Fibroblast of skin of scalp (primary cell): ENCODE measurements around the gene TJP3. TPM values are rescaled to one million over a fixed set of nuclear protein-coding genes. Genes with fewer than 3 reads are reported as not detected.
"Not testable (repeated sequence)": the region's sequence is repeated elsewhere in the genome, so short reads cannot be mapped to it uniquely, and the experiment has no call there.

Experiments used
- DNase-seq: peaks from one replicate; pipeline ENCODE4 v3.0.0-alpha.2; 2013
- polyA plus RNA-seq, 2 experiments: library from polyadenylated mRNA; unstranded; fragments of 120-200 nt; gene quantifications; one replicate each; pipeline ENCODE4 v1.2.1, GENCODE V29; 2013; ENCODE audit not compliant: insufficient read length in 2 of 2

Gene TJP3, protein sequence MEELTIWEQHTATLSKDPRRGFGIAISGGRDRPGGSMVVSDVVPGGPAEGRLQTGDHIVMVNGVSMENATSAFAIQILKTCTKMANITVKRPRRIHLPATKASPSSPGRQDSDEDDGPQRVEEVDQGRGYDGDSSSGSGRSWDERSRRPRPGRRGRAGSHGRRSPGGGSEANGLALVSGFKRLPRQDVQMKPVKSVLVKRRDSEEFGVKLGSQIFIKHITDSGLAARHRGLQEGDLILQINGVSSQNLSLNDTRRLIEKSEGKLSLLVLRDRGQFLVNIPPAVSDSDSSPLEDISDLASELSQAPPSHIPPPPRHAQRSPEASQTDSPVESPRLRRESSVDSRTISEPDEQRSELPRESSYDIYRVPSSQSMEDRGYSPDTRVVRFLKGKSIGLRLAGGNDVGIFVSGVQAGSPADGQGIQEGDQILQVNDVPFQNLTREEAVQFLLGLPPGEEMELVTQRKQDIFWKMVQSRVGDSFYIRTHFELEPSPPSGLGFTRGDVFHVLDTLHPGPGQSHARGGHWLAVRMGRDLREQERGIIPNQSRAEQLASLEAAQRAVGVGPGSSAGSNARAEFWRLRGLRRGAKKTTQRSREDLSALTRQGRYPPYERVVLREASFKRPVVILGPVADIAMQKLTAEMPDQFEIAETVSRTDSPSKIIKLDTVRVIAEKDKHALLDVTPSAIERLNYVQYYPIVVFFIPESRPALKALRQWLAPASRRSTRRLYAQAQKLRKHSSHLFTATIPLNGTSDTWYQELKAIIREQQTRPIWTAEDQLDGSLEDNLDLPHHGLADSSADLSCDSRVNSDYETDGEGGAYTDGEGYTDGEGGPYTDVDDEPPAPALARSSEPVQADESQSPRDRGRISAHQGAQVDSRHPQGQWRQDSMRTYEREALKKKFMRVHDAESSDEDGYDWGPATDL
- not detected for polyA plus RNA-seq (2013, experiment 1 of 2; ENCODE audit: insufficient read length)
- not detected for polyA plus RNA-seq (2013, experiment 2 of 2; ENCODE audit: insufficient read length)

DNA sequence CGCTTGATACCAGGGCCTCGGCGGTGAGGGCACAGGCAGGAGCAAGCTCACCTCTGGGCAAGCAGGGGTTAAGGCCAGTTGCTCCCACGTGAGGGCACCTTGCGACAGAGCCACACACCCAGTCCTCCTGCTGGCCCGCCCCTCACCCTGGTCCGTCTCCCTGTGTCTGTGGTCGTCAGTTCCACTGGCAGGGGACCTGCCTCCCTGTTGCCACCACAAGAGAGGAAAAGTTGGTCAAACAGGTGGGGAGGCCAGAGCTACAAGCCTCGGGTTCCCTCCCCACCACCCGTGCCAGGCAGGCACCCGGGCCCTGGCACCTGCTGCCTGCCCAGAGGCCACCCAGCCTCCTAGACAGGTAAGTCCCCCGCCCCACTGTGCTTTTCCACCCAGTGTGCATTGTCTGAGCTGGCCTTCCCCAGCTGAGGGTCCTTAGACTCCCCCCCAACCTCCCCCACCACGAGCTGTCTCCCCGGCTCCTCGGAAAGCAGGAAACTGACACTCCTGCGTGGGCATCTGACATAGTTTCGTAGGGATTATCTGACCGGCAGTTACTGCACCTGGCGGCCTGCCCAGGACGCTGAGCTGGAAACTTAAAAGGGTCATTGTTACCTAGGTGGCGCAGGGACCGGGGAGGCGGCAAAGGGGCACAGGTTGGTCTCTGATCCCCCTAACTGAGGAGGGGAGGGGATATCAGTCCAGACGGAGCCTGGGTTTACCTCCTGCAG lies at the start of gene TJP3:
TSS of gene TJP3 (plus strand) at position 178 of the 725 bp plus-strand sequence. CDS start 20,049 bp downstream, outside the sequence.
- no peak for DNase-seq

DNA sequence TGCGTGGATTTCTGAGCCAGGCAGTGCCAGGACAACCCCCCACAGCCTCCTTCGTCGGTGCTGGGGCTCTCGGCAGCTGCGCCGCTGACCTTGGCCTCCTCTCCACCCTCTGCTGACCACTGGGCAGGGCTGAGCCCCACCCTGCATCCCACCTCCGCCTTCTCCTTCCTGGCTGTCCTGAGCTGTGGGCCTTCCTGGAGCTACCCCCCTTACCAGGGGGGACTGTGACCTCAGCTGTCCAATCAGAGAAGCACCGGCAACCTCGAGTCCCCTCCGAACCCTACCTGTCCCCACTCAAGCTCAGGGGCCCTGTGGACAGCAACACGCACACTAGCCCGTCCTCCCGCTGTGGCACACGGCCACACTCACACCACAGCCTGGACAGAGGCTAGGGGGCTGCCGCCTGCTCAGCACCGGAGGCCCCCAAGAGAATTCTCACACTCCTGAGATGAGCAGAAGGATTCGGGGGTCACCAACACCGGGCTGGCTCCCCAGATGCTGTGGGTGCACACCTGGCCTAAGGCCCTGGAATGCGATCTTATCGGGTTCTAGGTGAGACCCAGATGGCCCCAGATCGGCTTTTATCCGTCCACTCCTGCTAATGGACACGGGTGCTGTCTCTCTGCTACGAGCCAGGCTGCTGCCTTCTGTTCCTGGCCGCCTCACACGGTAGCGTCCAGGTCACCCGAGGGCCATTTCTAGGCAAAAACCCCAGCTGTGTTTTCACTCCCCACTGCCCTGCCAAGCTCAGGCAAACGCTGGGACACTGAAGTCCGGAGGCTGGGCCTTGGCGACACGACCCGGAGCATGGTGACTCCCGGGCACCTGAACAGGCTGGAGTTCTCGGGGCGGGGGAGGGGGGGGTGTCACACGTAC lies 49.1 kb upstream of the TJP3 start:
- DNase-seq = no peak

DNA sequence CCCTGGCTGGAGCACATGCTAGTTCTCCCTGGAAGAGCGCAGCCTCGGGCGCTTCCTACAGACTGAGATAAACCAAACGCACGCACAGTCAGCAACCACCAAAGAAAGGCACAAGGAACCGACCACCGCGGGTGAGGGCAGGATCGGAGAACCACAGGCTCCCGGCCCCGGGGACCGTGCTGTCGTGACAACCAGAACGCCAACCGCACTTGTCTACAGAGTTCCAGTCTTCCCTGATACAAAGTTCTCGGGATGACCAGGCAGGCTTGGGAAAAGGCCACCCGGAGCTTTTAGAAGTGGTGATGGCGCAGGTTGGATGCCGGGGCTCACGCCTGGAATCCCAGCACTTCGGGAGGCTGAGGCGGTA lies 48.5 kb upstream of the TJP3 start:
- no peak for DNase-seq

DNA sequence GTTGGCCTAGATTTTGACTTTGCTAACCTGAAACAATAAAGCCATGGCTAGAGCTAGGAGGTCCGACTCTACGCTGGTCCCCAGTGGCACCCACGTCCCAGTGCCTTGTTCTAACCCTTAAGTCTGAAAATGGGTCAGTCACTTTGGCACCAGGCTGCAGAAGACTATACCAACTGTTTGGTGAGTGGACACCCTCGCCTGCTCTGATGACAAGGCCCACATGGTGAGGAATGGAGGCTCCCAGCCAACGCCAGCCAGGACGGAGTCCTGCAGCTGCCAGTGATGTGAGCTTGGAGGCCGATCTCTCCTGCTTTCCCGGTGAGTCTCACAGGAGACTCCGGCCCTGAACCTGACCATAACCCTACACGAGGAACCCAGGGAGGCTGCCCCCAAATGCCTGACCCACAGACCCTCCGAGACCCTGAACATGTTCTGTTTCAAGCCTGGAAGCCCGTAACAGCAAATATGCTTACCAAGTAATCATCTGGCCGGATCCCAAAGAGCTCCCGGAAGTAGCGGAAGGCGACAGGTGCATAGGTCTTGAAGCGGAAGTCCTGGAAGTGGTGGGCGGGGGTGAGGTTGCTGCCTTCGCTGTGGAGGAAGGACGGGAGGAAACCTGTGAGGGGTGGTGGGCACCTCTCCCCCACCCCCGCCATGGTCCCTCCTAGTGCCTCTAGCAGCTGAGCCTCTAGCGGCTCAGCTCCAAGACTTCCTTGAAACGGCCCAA lies 47.5 kb upstream of the TJP3 start:
- no peak for DNase-seq

DNA sequence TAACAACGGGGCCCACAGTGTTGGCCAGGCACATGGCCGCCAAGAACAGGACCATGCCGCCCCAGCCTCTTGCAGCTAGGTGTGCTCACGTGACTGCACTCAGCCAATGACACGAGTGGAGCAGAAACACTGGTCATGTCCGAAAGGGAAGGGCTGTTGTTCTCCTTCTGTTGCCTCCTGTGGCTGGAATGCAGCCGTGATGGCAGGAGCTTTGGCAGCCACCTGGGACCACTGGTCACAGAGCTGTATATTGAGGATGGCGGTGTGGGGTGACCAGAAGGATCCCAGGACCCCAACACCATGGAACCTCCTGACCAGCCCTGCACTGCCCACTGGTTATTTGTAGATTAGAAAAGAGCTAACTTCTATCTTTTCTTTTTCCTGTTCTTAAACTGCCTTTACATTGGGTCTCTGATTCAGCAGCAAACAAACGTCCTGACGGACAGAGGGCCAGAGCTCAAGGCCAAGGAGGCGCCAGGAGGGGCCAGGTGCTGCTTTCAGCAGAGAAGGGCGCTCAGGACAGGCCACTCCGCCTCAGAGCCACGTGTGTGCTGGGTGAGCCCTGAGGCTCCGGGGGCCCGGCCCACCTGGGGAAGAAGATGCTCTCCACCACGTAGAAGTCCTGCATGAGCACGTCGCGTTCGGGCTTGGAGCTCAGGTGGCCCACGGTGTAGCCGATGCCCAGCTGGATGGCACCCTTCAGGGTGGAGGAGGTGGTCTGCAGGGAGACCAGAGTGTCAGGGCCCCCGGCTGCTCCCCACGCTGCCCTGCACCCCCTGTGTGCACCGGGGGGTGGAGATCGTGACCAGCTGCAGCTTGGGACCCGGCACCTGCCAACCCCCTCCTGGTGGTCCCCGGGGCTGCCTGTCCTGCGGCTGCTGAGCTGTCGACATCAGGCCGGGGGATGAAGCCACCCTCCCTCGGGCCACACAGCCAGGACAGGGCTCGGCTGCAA lies 46.6 kb upstream of the TJP3 start:
- DNase-seq = no peak

DNA sequence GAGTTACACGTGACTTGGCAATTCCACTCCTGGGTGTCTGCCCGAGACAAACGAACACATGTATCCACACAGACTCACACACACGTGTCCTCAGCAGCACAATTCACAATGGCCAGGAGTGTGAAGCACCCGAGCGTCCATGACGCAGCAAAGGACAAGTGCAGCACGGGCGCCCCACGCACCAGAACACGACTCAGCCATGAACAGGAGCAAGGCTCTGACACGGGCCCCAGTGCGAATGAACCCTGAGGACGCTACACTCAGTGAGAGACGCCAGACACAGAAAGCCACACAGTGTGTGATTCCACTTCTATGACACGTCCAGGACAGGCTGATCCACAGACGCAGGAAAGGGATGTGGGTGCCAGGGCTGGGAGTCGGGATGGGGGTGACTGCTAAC lies 44.3 kb upstream of the TJP3 start:
- DNase-seq = no peak

DNA sequence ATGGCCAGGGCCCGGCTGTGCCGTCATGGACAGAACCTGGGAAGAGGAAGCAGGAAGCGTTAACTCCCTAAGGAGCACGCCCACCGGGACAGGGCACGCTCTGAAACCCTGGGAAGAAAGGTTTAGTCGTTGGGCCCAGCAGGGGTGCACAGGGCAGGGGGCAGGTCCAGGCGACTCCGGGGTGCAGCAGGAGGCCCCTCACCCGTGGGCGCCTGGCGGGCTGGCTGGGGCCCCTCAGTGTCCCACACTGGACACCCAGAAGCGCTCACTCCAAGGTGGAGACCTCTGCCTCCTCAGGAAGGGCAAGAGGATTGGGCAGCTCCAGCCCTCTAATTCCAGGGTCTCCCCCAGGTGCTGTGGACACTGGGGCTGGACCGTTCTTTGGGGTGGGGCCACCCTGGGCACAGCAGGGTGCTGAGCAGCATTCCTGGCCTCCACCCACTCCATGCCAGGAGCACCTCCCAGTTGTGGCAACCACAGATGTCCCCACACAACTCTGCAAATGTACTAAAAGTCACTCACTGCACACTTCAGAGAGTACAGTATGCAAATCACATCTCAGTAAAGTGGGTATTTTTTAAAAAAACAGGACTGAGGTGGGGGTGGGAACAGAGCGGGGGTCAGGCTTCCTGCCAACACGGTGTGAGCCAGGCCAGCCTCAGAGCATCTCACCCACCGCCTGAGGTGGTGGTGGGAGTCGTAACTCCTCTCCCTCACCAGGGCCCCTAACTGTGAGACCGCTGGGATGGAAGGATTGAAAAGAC lies 43.1 kb upstream of the TJP3 start:
- no peak for DNase-seq

DNA sequence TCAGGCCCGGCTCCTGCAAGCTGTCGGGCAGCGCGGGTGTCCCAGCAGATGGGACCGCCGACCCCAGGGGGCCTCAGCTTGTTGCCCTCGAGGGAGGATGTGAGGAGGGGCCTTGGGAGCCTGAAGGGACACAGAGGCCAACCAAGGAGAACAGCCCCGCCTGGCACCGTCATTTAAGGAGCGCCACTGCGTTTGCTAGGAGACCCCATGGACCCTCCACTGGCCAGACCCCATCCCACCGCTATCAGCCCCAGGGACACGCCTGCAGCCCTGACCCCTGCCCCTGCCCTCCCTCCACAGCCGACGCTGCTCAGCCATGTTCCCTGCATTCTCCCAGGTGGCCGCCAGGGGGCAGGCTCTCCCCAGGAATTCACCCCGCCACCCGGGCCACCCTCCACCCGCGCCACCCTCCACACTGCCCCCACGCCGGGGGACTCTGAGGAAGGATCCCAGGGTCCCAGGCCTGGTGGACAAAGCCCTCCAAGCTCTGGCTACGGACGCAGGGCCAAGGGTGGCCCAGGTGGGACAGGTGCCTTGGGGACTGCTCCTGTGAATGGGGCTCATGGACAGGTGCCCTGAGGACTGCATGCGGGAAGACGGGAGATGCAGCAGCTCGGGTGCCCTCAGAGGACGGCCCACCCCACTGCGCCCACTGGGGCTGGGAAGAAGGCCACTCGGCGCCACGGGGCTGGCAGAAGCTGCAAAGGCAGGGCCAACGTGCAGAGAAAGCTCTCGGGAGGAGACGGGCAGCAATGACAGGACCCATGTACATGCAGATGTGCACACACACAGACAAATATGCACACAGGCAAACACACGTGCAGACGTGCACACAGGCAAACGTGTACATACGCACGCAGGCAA lies 42.3 kb upstream of the TJP3 start:
- peak; percentile 18 for DNase-seq

DNA sequence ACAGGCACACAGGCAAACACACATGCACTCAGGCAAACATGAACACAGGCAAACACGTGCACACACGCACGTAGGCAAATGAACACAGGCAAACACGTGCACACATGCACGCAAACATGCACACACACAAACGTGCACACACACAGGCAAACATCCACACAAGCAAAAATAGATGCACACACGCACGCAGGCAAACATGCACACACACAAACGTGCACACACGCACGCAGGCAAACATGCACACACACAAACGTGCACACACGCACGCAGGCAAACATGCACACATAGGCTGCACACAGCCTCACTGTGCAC lies 41.7 kb upstream of the TJP3 start:
- DNase-seq = not testable (repeated sequence)

DNA sequence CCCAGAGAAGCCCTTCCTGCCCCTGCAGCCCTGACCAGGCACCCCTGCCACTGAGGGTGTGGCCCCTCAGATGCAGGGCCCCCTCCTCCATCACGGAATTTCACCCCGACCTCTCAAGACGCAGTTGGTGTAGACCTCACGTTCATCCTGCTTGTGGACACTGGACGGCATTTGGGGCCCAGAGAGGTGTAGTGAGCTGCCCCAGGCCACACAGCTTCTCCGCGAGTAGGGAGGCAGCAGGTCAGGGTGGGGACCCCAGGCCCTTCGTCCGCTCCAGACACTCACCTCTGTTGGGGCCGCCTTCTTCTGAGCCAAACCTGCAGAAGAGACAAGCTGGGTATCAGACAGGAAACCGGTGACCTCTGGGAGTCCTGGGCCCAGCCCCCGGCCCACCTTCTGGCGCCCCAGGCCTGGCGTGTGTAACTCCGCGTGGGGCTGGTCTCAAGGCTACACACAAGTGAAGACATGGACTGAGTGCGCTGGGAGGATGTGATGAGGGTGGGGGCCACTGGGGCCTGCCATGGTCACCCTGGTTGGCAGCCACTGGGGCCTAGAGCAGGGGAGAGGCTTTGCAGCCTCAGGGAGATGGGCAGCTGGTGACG lies 41.0 kb upstream of the TJP3 start:
- DNase-seq = no peak

DNA sequence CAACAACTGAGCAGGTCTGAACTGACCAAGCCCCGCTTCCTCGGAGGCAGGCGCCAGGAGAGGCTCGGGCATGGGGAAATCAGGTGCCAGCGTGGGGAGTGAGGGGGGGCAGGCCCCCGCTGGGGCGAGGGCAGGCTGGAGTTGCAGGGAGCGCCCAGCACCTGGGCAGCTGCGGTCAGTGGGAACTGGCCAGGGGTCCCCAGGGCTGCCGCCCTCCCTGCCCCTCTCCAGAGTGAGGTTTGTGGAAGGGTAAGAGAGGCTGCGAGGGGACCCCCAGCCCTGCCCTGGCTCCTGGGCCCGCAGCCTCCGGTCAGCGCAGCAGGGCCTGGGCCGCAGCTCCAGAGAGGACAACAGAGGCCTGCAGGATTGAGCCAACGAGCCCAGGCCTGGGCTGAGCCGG lies 40.4 kb upstream of the TJP3 start:
- DNase-seq = no peak

DNA sequence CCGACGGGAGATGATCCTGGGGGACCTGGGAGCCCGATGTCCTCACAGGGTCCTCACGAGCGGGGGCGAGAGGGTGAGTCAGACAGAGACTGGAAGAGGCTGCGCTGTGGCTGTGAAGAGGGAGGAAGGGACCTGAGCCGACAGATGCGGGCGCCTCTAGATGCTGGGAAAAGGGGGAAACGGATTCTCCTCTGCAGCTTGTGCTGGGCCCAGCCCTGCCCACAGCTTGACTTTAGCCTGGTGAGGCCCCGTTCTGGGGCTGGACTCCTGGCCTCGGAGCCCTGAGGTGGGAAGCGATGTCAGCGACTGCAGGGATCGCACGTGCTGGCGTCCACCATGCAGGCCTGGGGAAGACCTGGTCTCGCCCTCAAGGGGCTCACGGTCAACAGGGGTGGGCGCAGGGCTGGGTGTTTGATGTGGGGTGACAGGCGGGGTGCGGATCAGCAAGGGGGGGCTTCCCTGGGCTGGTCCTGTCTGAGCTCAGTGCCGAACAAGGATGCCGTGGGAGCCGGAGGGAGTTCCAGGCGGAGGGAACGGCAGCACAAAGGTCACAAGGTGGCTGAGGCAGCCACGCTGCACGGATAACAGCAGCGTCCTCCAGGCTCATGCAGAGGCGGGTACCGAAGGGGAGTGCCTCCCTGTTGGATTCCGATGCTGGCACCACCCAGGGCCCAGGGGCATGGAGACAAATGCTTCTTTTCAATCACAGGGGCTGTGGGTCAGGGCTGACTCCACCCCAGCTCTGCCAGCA lies 39.7 kb upstream of the TJP3 start:
- no peak for DNase-seq

DNA sequence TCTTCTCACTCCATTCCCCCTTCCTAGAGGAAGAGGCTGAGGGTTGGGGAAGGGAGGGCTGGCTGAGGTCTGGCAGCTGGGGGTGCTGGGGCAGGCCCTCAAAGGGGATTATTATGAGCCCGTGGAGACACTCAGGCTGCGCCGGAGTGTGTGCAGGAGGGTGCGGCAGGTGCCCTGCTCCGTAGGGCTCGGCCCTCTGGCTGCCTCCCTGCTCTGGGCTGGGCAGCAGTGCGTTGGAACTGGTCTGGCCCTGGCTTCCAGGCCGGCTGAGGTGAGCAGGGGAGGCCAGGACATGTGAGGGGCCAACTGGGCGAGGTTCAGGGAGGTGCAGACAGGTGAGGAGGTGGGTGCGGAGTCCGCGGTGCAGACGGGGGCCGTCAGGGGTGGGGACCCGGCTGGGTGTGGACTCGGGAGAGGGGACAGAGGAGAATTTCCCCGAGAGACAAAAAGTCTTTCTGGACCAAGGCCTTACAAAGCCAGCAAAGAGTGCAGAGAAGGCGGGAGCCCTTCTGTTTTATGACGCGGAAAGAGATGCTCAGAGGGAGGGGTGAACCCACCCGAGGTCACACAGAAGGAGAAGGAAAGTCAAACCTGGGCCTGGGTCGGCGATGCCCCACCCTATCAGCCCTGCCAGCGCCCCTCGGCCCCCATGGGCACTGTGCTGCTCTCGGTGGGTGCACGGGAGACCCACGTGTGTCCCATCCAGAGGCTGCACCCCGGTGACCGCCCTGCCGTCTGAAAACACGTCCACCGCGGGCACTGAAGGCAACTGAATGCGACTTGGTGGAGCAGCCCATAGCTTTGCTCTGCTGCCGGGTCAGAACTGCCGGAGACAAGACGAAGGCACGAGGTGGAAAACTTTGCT lies 38.9 kb upstream of the TJP3 start:
- DNase-seq = no peak

DNA sequence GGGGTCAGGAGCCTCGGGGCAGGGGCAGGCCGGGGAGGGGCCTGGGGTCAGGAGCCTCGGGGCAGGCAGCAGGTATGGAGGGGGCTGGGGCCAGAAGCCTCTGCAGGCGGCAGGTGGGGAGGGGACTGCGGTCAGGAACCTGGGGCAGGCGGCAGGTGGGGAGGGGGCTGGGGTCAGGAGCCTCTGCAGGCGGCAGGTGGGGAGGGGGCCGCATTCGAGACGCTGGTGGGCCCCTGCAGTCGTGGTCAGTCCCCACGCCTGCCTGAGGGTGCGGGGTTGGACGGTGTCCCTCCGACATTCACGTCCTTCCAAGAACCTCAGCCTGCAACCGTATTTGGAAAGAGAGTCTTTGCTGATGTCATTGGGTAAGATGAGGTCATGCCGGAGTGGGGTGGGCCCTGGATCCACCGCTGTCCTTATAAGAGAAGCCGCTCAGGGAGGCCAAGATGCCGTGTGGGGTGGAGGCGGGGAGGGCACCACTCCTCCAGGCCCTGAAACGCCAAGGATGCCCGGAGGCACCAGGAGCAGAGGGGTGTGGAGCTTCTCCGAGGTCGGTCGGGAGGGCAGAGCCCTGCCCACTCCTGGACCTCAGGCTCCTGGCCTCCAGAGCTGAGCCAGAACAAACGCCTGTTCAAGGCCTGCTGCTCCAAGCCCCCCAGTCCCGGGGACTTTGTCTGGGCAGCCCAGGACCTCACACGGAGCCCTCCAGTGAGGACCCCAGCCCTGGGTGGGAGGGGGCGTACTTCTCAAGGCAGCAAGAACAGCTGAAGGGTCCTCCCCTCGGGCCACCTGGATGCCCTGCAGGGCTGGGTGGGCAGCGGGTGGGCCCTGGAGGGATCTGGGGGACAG lies 38.0 kb upstream of the TJP3 start:
- peak; percentile 65 for DNase-seq
